A673 (cell line): ENCODE measurements around the gene ABHD6. TPM values are rescaled to one million over a fixed set of nuclear protein-coding genes. Genes with fewer than 3 reads are reported as not detected.
A peak's percentile ranks its signal among the peaks of the same experiment; 100 is the strongest.

ENCODE experiments used
- BruUV-seq: library from RNA; stranded (reverse); fragments of 400-500 nt; replicated peaks from 2 replicates; lab custom pipeline; 2021; lab: Mats Ljungman, UMichigan
- CTCF ChIA-PET: fragments of 300-600 bp; sonication (Branson Sonifier 250); formaldehyde crosslinking; loops from one replicate; lab custom pipeline; 2022; ENCODE audit warnings: antibody characterized with exemption; lab: Charles Lee
- POLR2A ChIA-PET: fragments of 300-600 bp; sonication (Branson Sonifier 250); formaldehyde crosslinking; loops from one replicate; lab custom pipeline; 2022; ENCODE audit warnings: antibody characterized with exemption; ENCODE audit not compliant: low non-redundant PET; lab: Charles Lee
- DNase-seq: peaks from one replicate; pipeline ENCODE4 v3.0.0-alpha.2; 2015; ENCODE audit warnings: low spot score
- H3K27ac ChIP-seq: fragments of 200-600 bp; sonication (generic); 2 replicates; pipeline ENCODE4 v1.5.1; 2016; ENCODE audit warnings: mixed run types, low read depth, mild to moderate bottlenecking, mixed read lengths, antibody characterized with exemption, low read length; ENCODE audit not compliant: poor library complexity, severe bottlenecking
- H3K27me3 ChIP-seq: fragments of 200-600 bp; sonication (generic); replicated peaks from 2 replicates; pipeline ENCODE4 v1.6.1; 2017; ENCODE audit warnings: mixed run types, low read depth, mild to moderate bottlenecking, mixed read lengths, antibody characterized with exemption, low read length; ENCODE audit not compliant: insufficient read depth, poor library complexity
- H3K36me3 ChIP-seq: fragments of 200-600 bp; sonication (generic); 2 replicates; pipeline ENCODE4 v1.6.1; 2016; ENCODE audit warnings: mixed run types, mild to moderate bottlenecking, mixed read lengths, antibody characterized with exemption, low read length; ENCODE audit not compliant: insufficient read depth, poor library complexity, severe bottlenecking
- H3K4me1 ChIP-seq: fragments of 200-600 bp; sonication (generic); 2 replicates; pipeline ENCODE4 v1.6.1; 2017; ENCODE audit warnings: mixed run types, mild to moderate bottlenecking, mixed read lengths, antibody characterized with exemption, low read length; ENCODE audit not compliant: insufficient read depth, poor library complexity, severe bottlenecking
- H3K4me3 ChIP-seq: fragments of 200-600 bp; sonication (generic); 2 replicates; pipeline ENCODE4 v1.5.1; 2016; ENCODE audit warnings: low read depth, mixed run types, mild to moderate bottlenecking, mixed read lengths, low read length; ENCODE audit not compliant: poor library complexity, severe bottlenecking
- H3K9me3 ChIP-seq: fragments of 200-600 bp; sonication (generic); 2 replicates; pipeline ENCODE4 v1.6.1; 2016; ENCODE audit warnings: mixed run types, low read depth, mild to moderate bottlenecking, mixed read lengths, antibody characterized with exemption, low read length; ENCODE audit not compliant: poor library complexity, severe bottlenecking
- CTCF ChIP-seq: fragments of 300-800, 200-600 bp; sonication (generic); conservative IDR thresholded peaks from 2 replicates; pipeline ENCODE4 v1.5.1; 2017; ENCODE audit warnings: low read depth, mild to moderate bottlenecking, antibody characterized with exemption, low read length, moderate library complexity, mixed read lengths
- EZH2 ChIP-seq: fragments of 200-600 bp; sonication (generic); IDR thresholded peaks from 2 replicates; pipeline ENCODE4 v1.6.1; 2017; ENCODE audit warnings: borderline replicate concordance, low read depth, mild to moderate bottlenecking, mixed read lengths, antibody characterized with exemption, low read length; ENCODE audit not compliant: poor library complexity, severe bottlenecking
- intact Hi-C: fragments of 100-400 bp; cut with micrococcal nuclease; formaldehyde crosslinking; loops from one replicate; pipeline ENCODE4 v1.10.0; 2022; ENCODE audit not compliant: unreplicated experiment
- total RNA-seq: library from RNA; stranded (reverse); gene quantifications from 2 replicates; pipeline ENCODE4 v1.2.3, GENCODE V29; 2021

The ABHD6 gene
- total RNA-seq, 1 experiment from 2014 or later: 155 TPM

- DNase-seq: no peak
- Histone ChIP-seq H3K36me3 (peaks cover 21% of the 10 kb centered on the region), H3K4me1 (peaks cover 41% of the 10 kb centered on the region), H3K27ac (peak overlapping the region; percentile 98), H3K4me3 (peak overlapping the region; percentile 92), H3K27me3 (no peaks in the 10 kb centered on the region), H3K9me3 (no peaks in the 10 kb centered on the region)
- CTCF ChIA-PET: no interaction called here
- TF ChIP-seq EZH2: no peak
- no peak for TF ChIP-seq CTCF
- intact Hi-C loops: loop anchor here (5.0 kb wide), 1 partner anchor 71 kb away; the partner anchor contains the start of genes HTD2 and RPP14
- BruUV-seq: no TSS peak
- POLR2A ChIA-PET: no interaction called here
These were observed 1.6 kb upstream of the ABHD6 start for GRCh38 chr3:58235970-58236369.

GRCh38 chr3:58236527-58237237 is 910 bp upstream of the ABHD6 start:
- H3K27me3 ChIP-seq: no peaks in the 10 kb centered on the region
- peak overlapping the region; percentile 92 for H3K4me3 ChIP-seq
- TF ChIP-seq EZH2 (no peak), CTCF (no peak)
- CTCF ChIA-PET: no interaction called here
- peaks cover 28% of the 10 kb centered on the region for H3K36me3 ChIP-seq
- no peaks in the 10 kb centered on the region for H3K9me3 ChIP-seq
- H3K27ac ChIP-seq: peak overlapping the region; percentile 98
- DNase-seq: no peak
- intact Hi-C loops: loop anchor here (5.0 kb wide), 1 partner anchor 71 kb away; the partner anchor contains the start of genes HTD2 and RPP14
- POLR2A ChIA-PET: no interaction called here
- peaks cover 38% of the 10 kb centered on the region for H3K4me1 ChIP-seq
- BruUV-seq: TSS peak; percentile 85

- H3K36me3 ChIP-seq: peaks cover 37% of the 10 kb centered on the region
- H3K4me1 ChIP-seq: peaks cover 25% of the 10 kb centered on the region
- H3K4me3 ChIP-seq: peak overlapping the region; percentile 92
- H3K27ac ChIP-seq: peak overlapping the region; percentile 98
- no peaks in the 10 kb centered on the region for H3K27me3 ChIP-seq
- ChIA-PET CTCF (no interaction called here), POLR2A (interaction anchor here (0.5 kb wide), 1 partner anchor 535 kb away, joined by 8 read pairs; no protein-coding TSS in a partner anchor)
- DNase-seq: no peak
- H3K9me3 ChIP-seq: no peaks in the 10 kb centered on the region
- no TSS peak for BruUV-seq
- TF ChIP-seq CTCF (no peak), EZH2 (no peak)
- intact Hi-C loops: loop anchor here (5.0 kb wide), 1 partner anchor 69 kb away; the partner anchor contains the start of genes HTD2 and RPP14
These were observed 519 bp downstream of the ABHD6 start for GRCh38 chr3:58237941-58238681.
